GM19372 (cell line): ENCODE results near the gene MSH4.
"Not testable (repeated sequence)": the region's sequence is repeated elsewhere in the genome, so short reads cannot be mapped to it uniquely, and the experiment has no call there.

ENCODE experiments used
- ATAC-seq: cut with Tn5 transposase; IDR thresholded peaks from one replicate; pipeline ENCODE4 v1.9.1; 2021; ENCODE audit warnings: mild to moderate bottlenecking, low read depth, moderate library complexity; ENCODE audit not compliant: unreplicated experiment

Gene MSH4

GRCh38 chr1:75794382-75794781, 2.3 kb upstream of the MSH4 start:
- ATAC-seq, result no peak

GRCh38 chr1:75795703-75796193, 934 bp upstream of the MSH4 start:
- no peak for ATAC-seq

- no peak for ATAC-seq
Measured at GRCh38 chr1:75797273-75797588, 549 bp downstream of the MSH4 start.

GRCh38 chr1:75797606-75798216, 1.0 kb downstream of the MSH4 start:
- no peak for ATAC-seq

GRCh38 chr1:75801480-75801879, 4.8 kb downstream of the MSH4 start:
- ATAC-seq, result not testable (repeated sequence)

GRCh38 chr1:75808921-75809320, 12.2 kb downstream of the MSH4 start:
- ATAC-seq, result no peak

GRCh38 chr1:75810113-75810512, 13.4 kb downstream of the MSH4 start:
- not testable (repeated sequence) for ATAC-seq

- no peak for ATAC-seq
Measured at GRCh38 chr1:75811211-75811981, 14.7 kb downstream of the MSH4 start.

GRCh38 chr1:75812065-75812464, 15.4 kb downstream of the MSH4 start:
- ATAC-seq, result no peak

GRCh38 chr1:75823596-75823995, 26.9 kb downstream of the MSH4 start:
- not testable (repeated sequence) for ATAC-seq

- no peak for ATAC-seq
Measured at GRCh38 chr1:75836528-75837100, 39.9 kb downstream of the MSH4 start.

GRCh38 chr1:75838079-75838478, 41.4 kb downstream of the MSH4 start:
- no peak for ATAC-seq

GRCh38 chr1:75841421-75841820, 44.7 kb downstream of the MSH4 start:
- ATAC-seq, result no peak

- no peak for ATAC-seq
Measured at GRCh38 chr1:75845576-75845975, 48.9 kb downstream of the MSH4 start.

- no peak for ATAC-seq
Measured at GRCh38 chr1:75855010-75855409, 58.3 kb downstream of the MSH4 start.

GRCh38 chr1:75855734-75856133, 59.1 kb downstream of the MSH4 start:
- no peak for ATAC-seq

- ATAC-seq, result no peak
Measured at GRCh38 chr1:75861831-75862230, 65.1 kb downstream of the MSH4 start.

- no peak for ATAC-seq
Measured at GRCh38 chr1:75870951-75871350, 74.3 kb downstream of the MSH4 start.

GRCh38 chr1:75879985-75880384, 83.3 kb downstream of the MSH4 start:
- no peak for ATAC-seq

GRCh38 chr1:75884437-75884836, 87.8 kb downstream of the MSH4 start:
- no peak for ATAC-seq

- ATAC-seq, result no peak
Measured at GRCh38 chr1:75901371-75901770, 104.7 kb downstream of the MSH4 start.

- ATAC-seq, result no peak
Measured at GRCh38 chr1:75908717-75909152, 112.1 kb downstream of the MSH4 start.
